ENCODE data around the gene PTPRO. TPM values are rescaled to one million over a fixed set of nuclear protein-coding genes. Genes with fewer than 3 reads are reported as not detected.

Gene PTPRO
- total RNA-seq, 1 experiment from 2014 or later: 0.72 TPM

DNA sequence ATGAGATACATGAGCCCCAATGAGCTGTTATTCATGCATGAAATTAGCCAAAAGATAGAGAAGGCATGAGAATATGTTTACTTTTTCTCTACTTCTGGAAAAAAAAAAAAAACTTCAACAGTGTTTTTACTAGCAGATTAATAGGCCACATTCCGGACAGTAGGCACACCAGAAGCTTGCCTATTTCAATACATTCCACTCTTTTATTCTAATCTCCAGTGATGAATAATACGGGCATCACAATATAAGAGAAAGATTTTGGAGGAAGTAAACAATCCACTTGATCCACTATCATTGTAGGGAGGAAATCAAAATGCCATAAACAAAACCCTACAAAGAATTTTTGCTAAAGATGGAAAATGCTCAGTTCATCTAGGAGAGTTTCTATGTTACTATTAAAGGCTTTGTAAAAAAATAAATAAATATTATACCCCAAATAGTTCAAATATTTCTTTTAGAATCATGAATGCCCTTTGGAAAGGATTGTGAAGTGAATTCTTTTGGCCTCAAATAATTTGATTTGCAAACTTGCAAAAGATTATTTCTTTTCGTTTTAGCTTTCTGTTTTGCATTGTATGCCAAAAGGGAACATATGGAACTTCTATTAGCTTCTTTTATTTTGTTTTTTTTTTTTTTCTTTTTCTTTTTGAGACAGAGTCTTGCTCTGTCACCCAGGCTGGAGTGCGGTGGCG, 234.2 kb downstream of the PTPRO start:
- DNase-seq (ENCODE audit: low read depth): no peak

DNA sequence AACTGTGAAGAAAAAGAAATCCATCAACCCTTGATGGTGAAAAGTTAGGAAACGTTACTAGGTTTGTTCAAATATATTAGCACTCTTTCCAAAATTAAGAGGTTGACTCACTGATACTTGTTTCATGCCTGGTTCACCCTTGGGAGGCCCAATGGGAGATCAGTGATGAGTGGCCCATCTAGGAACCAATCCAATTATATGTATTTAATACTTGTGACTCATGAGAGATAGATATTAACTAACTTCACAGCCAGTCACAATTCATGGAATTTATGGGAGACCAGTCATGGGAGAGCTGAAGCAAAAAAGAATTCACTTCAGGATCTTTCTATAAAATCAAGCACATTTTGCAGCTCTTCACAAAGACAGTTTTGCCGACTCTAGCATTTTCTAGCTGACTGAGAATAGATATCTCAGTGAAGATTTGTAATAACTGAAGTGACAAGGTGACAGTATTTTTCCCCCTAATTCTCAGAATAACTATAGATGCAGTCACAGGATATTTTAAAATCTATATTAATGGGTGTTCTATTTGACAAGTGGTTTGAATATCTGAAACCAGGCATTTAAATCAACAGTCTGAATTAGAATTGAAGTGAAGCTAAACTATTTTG, 236.7 kb downstream of the PTPRO start:
- peak; percentile 13 for DNase-seq (ENCODE audit: low read depth)

DNA sequence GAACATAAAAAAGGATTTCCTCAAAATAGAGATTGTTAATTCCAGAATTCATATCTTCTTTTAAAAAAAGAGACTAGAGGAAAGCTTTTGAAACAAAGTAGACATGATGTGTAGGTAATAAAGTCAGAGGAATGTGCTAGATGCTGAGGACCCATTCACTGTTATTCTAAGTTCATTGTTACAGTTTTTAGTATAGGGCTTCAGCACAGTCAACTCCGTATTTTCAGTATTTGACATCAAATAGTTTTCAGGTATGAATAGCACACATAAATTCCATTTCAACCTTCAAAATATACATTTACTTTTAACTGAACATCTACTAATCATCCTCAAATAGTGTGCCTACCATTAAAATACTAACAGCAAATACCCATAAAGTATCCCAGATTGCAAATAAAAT, 239.1 kb downstream of the PTPRO start:
- no peak for DNase-seq (ENCODE audit: low read depth)

DNA sequence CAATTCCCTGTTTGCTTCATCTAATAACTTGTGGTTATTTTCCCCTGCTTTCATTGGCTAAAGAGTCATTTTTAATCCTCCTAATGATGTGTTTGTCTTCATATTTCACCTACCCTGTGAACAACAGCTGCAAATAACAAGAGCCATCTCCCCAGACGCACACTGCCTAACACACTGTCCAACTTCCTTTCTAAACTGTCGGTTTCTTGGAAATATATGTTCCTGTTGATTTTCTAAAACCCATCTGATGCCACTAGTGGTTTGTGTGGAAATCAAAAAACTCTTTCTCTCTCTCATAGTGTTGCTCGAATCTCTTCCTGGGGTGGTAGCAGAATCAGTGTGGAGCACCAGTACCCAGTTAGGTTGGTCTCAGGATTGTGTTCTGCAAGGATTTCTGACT, 240.0 kb downstream of the PTPRO start:
- DNase-seq (ENCODE audit: low read depth): no peak

DNA sequence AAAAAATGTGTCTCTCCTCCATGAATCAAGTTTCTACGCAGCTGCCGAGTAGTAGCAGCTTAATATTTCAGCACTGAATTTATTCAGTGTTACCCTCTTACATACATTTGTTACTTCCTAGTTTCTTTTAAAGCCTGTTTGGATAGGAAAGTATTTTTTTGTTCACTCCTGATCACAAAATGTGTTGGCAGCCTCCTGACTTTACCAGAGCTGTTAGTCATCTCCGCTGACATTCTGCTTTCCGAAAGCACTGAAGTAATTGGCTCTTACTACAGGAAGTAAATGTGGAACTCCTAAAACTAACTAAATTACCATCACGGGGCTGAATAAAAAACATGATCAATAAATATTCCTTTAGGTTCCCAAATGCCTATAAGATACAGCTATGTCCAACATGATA, 241.4 kb downstream of the PTPRO start:
- peak; percentile 51 for DNase-seq (ENCODE audit: low read depth)

DNA sequence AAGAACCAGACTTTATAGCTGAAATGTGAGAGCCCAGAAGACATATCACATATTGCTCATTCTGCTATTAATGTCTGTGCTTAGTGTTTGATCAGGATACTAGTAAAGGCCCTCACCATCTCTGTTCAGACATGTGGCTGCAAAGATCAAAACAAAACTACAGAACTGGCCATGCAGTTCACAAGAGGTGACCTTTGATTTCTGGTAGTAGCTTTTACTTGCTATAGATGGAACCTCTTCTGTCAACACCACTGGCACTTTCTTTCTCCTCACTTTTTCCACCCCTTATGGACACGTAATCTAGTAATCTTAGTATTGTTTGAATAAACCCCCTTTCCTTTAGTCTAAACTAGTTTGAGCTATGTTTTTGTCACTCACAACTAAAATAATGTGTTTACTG, 252.0 kb downstream of the PTPRO start:
- no peak for DNase-seq (ENCODE audit: low read depth)

DNA sequence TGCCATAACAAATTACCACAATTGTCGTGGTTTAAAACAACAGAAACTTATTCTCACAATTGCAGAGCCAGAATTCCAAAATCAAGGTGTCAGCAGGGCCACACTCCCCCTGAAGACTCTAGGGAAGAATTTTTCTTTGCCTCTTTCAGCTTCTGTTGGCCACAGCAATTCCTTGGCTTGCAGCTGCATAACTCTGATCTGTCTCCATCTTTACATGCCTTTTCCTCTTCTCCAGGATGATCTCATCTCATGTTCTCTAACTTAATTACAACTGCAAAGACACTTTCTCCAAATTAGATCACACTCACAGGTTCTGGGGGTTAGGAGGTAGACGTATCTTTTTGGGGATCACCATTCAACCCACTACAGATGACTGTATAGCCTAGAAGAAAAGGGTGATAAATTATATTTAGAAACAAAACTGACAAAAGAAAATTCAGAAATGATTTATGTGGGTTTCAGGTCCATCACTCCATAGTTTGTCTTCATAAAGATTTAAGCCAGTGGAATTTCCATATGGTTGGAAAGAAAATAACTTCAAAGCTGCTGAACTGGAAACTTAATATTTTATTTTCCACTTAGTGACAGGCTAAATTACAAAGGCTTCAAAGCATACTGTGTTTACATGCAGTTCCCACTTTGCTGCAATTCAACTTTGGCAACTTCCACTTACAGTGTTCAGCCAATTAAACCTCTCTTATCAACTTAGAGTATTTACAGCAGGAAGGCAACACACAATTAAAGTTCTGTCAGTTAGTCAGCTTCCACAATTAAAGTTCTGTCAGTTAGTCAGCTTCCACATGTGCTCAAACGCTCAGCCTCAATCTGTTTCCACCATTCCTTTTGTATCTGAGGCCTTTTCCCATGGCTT, 253.6 kb downstream of the PTPRO start:
- DNase-seq (ENCODE audit: low read depth): no peak

DNA sequence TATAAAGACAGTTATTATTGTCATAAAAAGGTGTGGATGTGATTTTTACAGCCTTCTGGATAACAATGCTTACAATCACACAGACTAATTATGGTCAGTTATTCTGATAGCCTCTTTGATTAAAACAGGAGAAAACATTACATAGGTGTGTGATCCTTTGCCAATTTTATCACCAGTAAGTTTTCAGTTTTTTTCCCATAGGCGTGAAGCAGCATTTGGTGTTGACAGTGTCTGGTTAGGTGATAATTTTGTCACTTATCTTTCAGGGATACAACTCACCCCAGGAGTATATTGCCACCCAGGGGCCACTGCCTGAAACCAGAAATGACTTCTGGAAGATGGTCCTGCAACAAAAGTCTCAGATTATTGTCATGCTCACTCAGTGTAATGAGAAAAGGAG, 258.1 kb downstream of the PTPRO start:
- DNase-seq (ENCODE audit: low read depth): no peak

DNA sequence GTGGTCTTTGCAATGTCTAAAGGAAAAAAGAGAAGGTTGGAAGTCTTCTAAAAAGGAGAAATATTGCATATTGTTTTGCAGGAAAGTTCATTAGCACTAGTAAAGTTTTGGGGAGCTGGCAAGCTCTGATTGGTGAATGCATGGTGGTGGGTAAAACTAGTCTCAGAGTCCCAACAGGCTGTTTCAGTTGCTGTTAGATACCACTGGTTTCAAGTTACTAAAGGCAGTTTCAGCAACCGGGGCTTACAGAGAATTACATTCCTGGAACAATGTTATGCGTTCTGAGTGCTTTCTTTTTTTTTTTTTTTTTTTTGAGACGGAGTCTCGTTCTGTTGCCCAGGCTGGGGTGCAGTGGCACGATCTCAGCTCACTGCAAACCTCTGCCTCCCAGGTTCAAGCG, 258.7 kb downstream of the PTPRO start:
- no peak for DNase-seq (ENCODE audit: low read depth)

DNA sequence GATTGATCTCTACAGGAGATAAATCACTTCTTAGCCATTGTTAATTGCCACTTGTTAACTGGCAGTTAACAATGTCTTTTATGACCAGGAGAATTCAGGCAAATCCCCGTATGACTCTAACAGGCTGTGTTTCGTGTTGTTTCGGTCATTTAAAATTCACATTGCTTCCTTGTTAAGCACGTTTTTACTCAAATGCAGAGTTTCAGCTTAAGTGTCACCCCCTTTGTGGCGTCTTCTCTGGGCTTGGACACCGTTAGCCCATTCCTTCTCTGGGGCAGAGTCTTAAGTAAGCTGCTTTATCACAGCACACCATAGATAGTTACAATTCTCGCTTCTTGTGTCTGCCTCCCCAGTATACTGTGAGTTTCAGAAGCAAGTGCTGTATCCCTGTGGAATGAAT, 261.5 kb downstream of the PTPRO start:
- DNase-seq (ENCODE audit: low read depth): no peak

DNA sequence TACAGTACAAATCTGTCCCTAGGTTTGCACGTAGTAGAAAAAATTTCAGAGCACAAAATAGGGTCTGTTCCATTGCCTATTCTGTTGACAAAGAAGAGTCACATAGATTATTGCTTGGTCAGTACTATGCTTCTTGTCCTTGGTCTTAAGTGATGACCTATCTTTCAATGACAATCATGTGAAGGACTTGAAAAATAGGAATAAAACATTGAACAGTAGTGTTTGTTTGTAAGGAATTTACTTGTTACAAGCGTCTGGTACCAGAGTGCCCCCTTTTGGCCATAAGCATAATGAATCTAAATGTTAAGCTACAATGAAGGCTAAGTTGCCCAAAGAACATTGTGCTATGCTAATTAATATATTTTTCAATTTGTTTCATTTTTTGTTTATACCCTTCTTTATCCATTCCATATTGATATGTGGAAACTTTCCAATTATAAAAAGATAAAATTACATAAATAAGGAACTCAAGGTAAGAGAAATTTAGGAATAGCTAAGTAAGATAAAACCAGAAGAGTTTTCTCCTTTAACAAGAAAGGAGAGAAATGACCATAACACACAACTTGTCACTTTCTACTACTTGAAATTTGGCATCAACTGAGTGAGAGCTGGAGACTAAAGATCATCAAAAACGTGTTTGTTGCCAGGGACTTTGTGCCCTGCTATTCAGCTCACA, 262.2 kb downstream of the PTPRO start:
- DNase-seq (ENCODE audit: low read depth): peak; percentile 52

DNA sequence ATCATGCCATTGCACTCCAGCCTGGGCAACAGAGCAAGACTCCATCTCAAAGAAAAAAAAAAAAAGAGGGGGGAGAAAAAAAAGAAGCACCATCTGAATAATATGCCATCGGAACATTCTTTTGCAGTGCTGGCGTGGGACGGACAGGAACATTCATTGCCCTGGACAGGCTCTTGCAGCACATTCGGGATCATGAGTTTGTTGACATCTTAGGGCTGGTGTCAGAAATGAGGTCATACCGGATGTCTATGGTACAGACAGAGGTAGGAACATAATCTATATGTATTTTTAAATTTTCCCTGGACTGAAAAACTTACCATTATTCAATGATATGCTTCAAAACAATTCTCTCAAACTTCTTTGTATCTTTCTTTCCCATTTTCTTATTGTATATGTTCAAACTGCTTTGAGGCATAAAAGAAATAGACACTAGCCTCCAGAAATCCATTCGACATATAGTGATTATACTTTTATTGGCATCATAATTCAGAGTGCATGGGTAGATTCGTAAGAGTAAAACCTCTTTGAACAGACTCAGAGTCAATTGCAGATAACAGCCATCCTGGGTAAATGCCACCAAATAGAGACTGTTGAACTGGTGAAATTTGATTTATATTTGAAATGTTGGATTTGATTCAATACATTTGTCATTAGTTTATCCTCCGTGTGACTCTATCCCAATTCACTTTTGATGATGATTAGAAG, 267.2 kb downstream of the PTPRO start:
- no peak for DNase-seq (ENCODE audit: low read depth)

DNA sequence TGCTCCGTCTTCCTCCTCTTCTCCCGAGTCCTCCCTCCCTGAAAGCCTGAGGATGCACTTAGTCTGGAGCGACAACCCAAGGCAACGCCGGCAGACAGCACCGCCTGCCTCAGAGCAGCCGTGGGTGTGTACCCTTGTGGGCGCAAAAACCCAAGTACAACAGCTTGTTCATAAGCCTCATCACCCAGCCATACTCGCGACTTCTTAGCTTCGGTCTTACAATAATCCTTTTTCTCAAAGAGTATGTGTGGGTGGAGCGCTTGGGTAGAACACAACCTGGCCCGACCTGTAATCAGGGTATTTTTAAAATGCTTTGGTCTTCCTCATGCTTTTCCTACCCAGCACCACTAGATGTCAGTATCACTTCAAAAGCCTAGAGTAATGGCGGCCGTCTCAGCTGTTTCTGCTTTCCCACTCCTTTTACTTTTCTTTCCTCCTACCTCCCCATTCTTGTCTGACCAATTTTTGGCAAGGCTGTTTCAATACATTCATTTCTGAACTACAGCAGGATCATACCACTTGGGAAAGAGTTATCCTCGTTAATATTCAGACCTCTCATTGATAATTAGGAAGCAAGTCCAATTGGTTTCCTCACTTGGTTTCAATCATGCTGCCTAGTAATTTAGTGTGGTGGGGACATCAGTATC, 268.0 kb downstream of the PTPRO start:
- DNase-seq (ENCODE audit: low read depth): peak; percentile 60

DNA sequence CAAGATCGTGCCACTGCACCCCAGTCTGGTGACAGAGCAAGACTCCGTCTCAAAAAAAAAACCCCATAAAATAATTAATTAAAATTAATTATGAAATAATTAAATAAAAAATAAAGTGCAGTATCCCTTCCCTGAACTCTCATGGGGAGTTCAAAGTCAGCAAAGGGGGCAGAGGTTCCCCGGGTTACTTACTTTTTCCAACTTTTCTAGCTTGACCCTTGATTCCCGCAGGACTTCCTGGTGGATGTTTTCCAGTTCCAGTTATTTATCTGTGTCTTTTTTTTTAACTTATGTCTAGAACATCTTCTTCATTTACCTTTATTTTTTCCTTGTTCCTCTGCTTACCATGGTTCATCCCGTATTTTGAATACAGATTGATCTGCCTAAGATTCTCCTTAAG, 269.5 kb downstream of the PTPRO start:
- no peak for DNase-seq (ENCODE audit: low read depth)

DNA sequence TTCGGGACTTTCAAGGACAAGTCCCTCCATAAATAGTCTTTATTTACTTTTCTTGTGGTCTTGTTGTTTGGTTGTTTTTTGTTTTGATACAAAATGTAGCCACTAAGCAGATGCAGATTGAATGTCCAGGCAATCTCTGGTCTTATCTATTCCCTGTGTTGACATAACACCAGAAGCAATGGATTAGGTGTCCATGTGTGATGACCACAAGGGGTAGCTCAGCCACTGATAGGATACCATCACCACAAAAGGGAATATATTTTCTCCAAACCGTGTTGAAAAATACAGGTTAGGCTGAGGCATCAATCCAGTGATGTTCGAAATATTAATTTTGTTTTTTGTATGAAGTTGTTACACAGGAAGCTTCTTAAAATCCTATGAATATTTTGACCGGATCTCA, 270.6 kb downstream of the PTPRO start:
- DNase-seq (ENCODE audit: low read depth): peak; percentile 25

DNA sequence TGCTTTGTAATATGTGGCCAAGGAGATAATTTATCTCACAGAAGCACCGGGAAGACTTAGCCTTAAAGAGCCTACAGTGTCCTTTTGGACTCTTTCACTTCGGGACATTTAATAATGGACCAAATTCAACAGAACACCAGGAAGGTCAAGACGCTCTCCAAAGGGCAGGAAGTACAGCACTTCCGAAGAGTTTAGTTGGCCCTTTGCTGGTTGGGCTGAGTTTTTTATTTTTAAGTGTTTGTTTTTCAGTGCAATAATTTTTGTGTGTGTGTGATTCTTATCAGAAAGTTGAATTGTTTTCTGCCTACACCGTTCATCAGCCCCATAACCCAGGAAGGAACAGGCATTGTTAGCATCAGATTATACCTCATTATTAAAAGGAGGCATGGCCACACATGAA, 273.9 kb downstream of the PTPRO start:
- no peak for DNase-seq (ENCODE audit: low read depth)

DNA sequence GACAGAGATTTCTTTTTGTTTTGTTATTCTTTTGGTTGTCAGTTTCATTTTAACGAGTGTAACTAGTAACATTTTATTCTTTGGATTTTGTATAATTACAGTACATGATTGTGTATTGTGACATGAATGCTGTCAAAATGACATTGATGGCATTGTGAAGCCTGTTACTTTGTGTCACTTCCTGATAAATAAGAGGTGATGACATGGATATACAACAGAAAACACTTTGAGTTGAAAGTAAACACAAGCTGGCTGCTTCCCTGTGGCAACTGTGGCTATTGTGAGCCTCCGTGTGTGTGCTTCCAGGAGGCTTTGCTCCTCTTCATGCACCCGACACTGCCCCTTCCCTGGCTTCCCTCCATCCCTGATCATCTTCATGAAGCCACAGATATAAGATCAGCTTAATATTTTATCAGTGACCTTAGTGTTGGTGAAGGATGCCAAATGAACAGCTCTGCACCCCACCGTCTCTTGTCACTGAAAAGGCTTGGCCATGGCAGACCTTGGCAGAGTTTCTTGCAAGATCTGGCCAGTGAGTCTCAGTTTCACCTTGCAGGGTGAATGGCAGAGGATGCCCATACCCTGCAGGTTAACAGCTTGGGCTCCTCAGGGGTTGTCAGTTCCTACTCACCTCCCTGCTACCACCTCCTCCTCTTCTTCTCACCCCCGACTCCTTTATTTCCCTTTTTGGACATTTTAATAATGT, 275.0 kb downstream of the PTPRO start:
- DNase-seq (ENCODE audit: low read depth): no peak

DNA sequence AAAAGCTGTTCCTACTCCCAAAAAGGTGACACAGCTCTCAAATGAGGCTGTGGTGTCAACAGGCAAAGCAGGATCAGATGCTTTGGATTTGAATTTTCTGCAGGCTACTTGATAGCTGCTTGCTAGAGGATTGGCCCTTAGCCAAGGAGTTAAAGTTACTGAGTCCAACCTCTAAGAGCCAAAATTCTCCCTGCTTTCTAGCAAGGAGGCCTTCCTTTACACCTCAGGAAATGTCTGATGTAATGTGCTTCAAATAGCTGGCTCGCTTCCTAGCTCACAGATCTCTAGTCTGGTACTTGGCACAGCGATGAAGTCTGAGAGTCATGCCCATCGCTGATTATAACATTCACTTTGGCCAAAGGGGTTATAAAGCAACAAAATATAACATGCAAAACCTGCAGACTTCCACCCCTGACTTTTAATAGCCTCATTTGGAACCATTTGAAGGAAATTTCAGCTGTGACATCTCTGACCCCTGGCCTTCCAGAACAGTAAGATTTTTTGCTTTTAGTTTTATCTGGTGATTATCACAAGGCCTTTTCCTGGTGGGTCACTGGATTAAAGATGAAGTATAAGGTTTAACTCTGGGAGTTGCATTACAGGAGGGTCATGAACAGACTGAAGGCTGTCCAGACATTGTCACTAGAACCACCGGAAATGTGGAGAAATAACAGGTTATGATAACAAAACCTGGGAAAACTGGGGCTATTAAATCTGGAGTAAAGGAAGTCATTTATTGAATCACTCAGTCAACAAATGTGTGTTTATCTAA, 277.1 kb downstream of the PTPRO start:
- peak; percentile 18 for DNase-seq (ENCODE audit: low read depth)

DNA sequence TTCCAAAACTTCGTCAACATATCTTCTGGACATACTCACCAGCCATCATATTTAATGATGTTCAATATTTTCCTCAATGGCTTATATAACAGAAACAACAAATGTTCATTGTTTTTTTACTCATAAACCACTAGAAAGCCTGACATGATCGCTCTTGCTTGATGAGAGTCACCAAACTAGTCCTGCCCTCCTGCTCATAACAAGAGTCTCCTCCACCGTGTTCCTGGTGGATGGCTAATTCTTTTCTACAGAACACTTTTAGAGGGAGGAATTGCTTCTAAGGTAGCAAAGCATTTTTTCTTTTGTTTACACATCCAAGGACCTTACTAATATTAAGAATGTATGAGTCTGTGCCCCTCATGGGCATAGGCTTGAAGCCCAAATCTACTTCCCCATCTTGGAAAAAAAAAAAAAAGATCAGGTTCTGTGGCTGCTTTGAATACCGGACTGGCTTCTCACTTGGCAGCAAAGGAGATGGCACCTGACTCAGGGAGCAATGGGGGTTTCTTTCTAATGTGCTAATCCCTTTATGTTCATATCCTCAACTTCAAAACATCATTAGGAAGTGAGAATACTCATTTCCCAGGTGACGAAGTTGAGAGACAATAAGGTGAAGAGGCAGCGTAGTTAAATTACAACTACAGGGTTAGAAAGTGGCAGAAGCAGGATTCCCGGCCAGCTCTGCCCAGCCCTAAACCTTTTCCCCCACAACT, 278.1 kb downstream of the PTPRO start:
- no peak for DNase-seq (ENCODE audit: low read depth)

Measured in RPMI7951 (cell line).